GM23338 (cell line): ENCODE data around the gene IL13. TPM values are rescaled to one million over a fixed set of nuclear protein-coding genes. Genes with fewer than 3 reads are reported as not detected.
"Not testable (repeated sequence)": the region's sequence is repeated elsewhere in the genome, so short reads cannot be mapped to it uniquely, and the experiment has no call there.

Source experiments
- ATAC-seq: fragments of 200-7000 bp; cut with Tn5 transposase; 3 replicates; pipeline ENCODE4 v1.9.1; 2020
- DNase-seq: peaks from one replicate; pipeline ENCODE4 v3.0.0-alpha.2; 2015; ENCODE audit warnings: low spot score
- H2AFZ ChIP-seq: fragments of 200-600 bp; sonication (generic); 2 replicates; pipeline ENCODE4 v1.8.0; 2016; ENCODE audit warnings: antibody characterized with exemption, mild to moderate bottlenecking, moderate library complexity
- H3F3A ChIP-seq: fragments of 200-600 bp; sonication (generic); replicated peaks from 2 replicates; pipeline ENCODE4 v1.8.0; 2017; ENCODE audit warnings: antibody characterized with exemption, mixed run types, low read depth
- H3K27ac ChIP-seq: fragments of 200-600 bp; sonication (generic); 2 replicates; pipeline ENCODE4 v1.6.1; 2016; ENCODE audit warnings: low read depth
- H3K27me3 ChIP-seq: fragments of 200-600 bp; sonication (generic); 2 replicates; pipeline ENCODE4 v1.8.0; 2016; ENCODE audit warnings: mild to moderate bottlenecking, mixed run types, moderate library complexity; ENCODE audit not compliant: insufficient read depth
- H3K36me3 ChIP-seq: fragments of 200-600 bp; sonication (generic); 2 replicates; pipeline ENCODE4 v1.8.0; 2016; ENCODE audit warnings: mild to moderate bottlenecking; ENCODE audit not compliant: insufficient read depth
- H3K4me1 ChIP-seq: fragments of 200-600 bp; sonication (generic); 2 replicates; pipeline ENCODE4 v1.8.0; 2016; ENCODE audit warnings: mild to moderate bottlenecking, moderate library complexity; ENCODE audit not compliant: insufficient read depth
- H3K4me2 ChIP-seq: fragments of 200-600 bp; sonication (generic); 2 replicates; pipeline ENCODE4 v1.7.1; 2017; ENCODE audit warnings: mixed run types
- H3K4me3 ChIP-seq: fragments of 200-600 bp; sonication (generic); 2 replicates; pipeline ENCODE4 v1.6.1; 2016; ENCODE audit warnings: mixed run types
- H3K79me2 ChIP-seq: fragments of 200-600 bp; sonication (generic); replicated peaks from 2 replicates; pipeline ENCODE4 v1.8.0; 2017; ENCODE audit warnings: mild to moderate bottlenecking; ENCODE audit not compliant: insufficient read depth
- H3K9me2 ChIP-seq: fragments of 200-600 bp; sonication (generic); 2 replicates; pipeline ENCODE4 v1.8.0; 2017; ENCODE audit not compliant: insufficient read depth
- H4K20me1 ChIP-seq: fragments of 200-600 bp; sonication (generic); replicated peaks from 2 replicates; pipeline ENCODE4 v1.8.0; 2017; ENCODE audit warnings: mild to moderate bottlenecking; ENCODE audit not compliant: insufficient read depth
- H3K27ac Mint-ChIP-seq: 2 replicates; pipeline ENCODE4 v1.8.0; 2020; ENCODE audit warnings: inconsistent platforms, mild to moderate bottlenecking, moderate library complexity, mixed read lengths
- H3K27me3 Mint-ChIP-seq: 3 replicates; pipeline ENCODE4 v1.8.0; 2022; ENCODE audit warnings: low read depth, mild to moderate bottlenecking, moderate library complexity, mixed read lengths, inconsistent platforms; ENCODE audit not compliant: insufficient read depth, poor library complexity
- H3K36me3 Mint-ChIP-seq: 3 replicates; pipeline ENCODE4 v1.8.0; 2021; ENCODE audit warnings: low read depth, mild to moderate bottlenecking, inconsistent platforms, moderate library complexity, mixed read lengths
- H3K4me1 Mint-ChIP-seq: 3 replicates; pipeline ENCODE4 v1.8.0; 2020; ENCODE audit warnings: mild to moderate bottlenecking, inconsistent platforms, mixed read lengths
- H3K4me3 Mint-ChIP-seq: 3 replicates; pipeline ENCODE4 v1.8.0; 2021; ENCODE audit warnings: moderate library complexity, mild to moderate bottlenecking, inconsistent platforms, mixed read lengths
- H3K9me3 Mint-ChIP-seq: 3 replicates; pipeline ENCODE4 v1.8.0; 2020; ENCODE audit warnings: moderate library complexity, mild to moderate bottlenecking, inconsistent platforms, mixed read lengths
- ETS1 ChIP-seq: IDR thresholded peaks from 2 replicates; pipeline ENCODE4 v1.6.1; 2016; ENCODE audit warnings: antibody characterized with exemption
- EZH2 ChIP-seq: fragments of 200-600 bp; sonication (generic); IDR thresholded peaks from one replicate; pipeline ENCODE4 v1.8.0; 2017; ENCODE audit warnings: antibody characterized with exemption, mild to moderate bottlenecking, low read depth; ENCODE audit not compliant: unreplicated experiment
- NANOG ChIP-seq: IDR thresholded peaks from 2 replicates; pipeline ENCODE4 v1.6.1; 2016; ENCODE audit warnings: antibody characterized with exemption, borderline replicate concordance
- POLR2AphosphoS5 ChIP-seq: IDR thresholded peaks from 2 replicates; pipeline ENCODE4 v1.6.1; 2016; ENCODE audit warnings: antibody characterized with exemption, low read depth
- ZNF114 ChIP-seq: fragments of 250-450 bp; sonication (Bioruptor Pico); IDR thresholded peaks from 2 replicates; pipeline ENCODE4 v1.5.0; 2020; ENCODE audit warnings: mild to moderate bottlenecking, moderate library complexity
- ZNF331 ChIP-seq: fragments of 250-450 bp; sonication (Bioruptor Pico); IDR thresholded peaks from 2 replicates; pipeline ENCODE4 v1.5.0; 2020; ENCODE audit warnings: low read depth, mild to moderate bottlenecking, moderate library complexity
- ZNF462 ChIP-seq: fragments of 250-450 bp; sonication (Bioruptor Pico); IDR thresholded peaks from 2 replicates; pipeline ENCODE4 v1.5.0; 2020; ENCODE audit warnings: mild to moderate bottlenecking, moderate library complexity
- polyA plus RNA-seq: library from polyadenylated mRNA; unstranded; fragments of >200 nt; fragmentation: Nextera tagmentation; extraction: Ambion mirVana; gene quantifications from 2 replicates; pipeline ENCODE4 v1.2.1, GENCODE V29; 2016
- total RNA-seq: library from RNA; depleted of rRNA; stranded (reverse); fragments of >200 nt; shearing (Covaris generic); gene quantifications from 2 replicates; pipeline ENCODE4 v1.2.3, GENCODE V29; 2014

The IL13 gene
- total and polyA plus RNA-seq, 2 experiments from 2014 or later = not detected

GRCh38 chr5:132690156-132690555, 32.2 kb downstream of the IL13 start:
- Histone ChIP-seq H3K79me2 (no peaks in the 10 kb centered on the region), H4K20me1 (no peaks in the 10 kb centered on the region), H3K4me2 (no peak overlapping the region), H3K27me3 (no peaks in the 10 kb centered on the region), H3K4me1 (no peaks in the 10 kb centered on the region), H3K36me3 (no peaks in the 10 kb centered on the region), H3K4me3 (no peak overlapping the region), H3F3A (no peaks in the 10 kb centered on the region), H3K9me2 (no peaks in the 10 kb centered on the region), H2AFZ (no peak overlapping the region), H3K27ac (no peak overlapping the region)
- no peaks in the 10 kb centered on the region for H3K9me3 Mint-ChIP-seq
- no peak overlapping the region for H3K27ac Mint-ChIP-seq
- no peaks in the 10 kb centered on the region; the same call in 2 of the 3 replicates for H3K4me1 Mint-ChIP-seq
- H3K36me3 Mint-ChIP-seq = no peaks in the 10 kb centered on the region; the same call in 2 of the 3 replicates
- H3K27me3 Mint-ChIP-seq = peaks cover 5% of the 10 kb centered on the region
- TF ChIP-seq POLR2AphosphoS5 = no peak
- TF ChIP-seq ZNF331 (CRISPR knock-in tag) = no peak
- no peak overlapping the region for H3K4me3 Mint-ChIP-seq
- DNase-seq (no peak), ATAC-seq (no peak)

- not testable (repeated sequence) for H3K9me2 ChIP-seq, H2AFZ ChIP-seq, H3K27me3 Mint-ChIP-seq, H3K27ac ChIP-seq, DNase-seq, H3K27ac Mint-ChIP-seq, H3F3A ChIP-seq, H4K20me1 ChIP-seq, H3K27me3 ChIP-seq, H3K4me2 ChIP-seq, H3K4me1 Mint-ChIP-seq, H3K36me3 ChIP-seq, H3K4me3 ChIP-seq, H3K79me2 ChIP-seq, H3K4me3 Mint-ChIP-seq, H3K9me3 Mint-ChIP-seq, ATAC-seq, H3K4me1 ChIP-seq, H3K36me3 Mint-ChIP-seq
These were observed 34.0 kb downstream of the IL13 start for GRCh38 chr5:132691755-132692631.

- no peak overlapping the region for H3K4me2 ChIP-seq
- ATAC-seq = no peak
- H3K9me2 ChIP-seq = no peaks in the 10 kb centered on the region
- no peaks in the 10 kb centered on the region for H3K36me3 ChIP-seq
- Mint-ChIP-seq H3K36me3 (no peaks in the 10 kb centered on the region; the same call in 2 of the 3 replicates), H3K4me3 (no peak overlapping the region), H3K27ac (no peak overlapping the region), H3K9me3 (no peaks in the 10 kb centered on the region), H3K4me1 (no peaks in the 10 kb centered on the region; the same call in 2 of the 3 replicates), H3K27me3 (peaks cover 5% of the 10 kb centered on the region)
- H3K4me1 ChIP-seq = no peaks in the 10 kb centered on the region
- no peaks in the 10 kb centered on the region for H4K20me1 ChIP-seq
- no peaks in the 10 kb centered on the region for H3K79me2 ChIP-seq
- DNase-seq = no peak
- H3F3A ChIP-seq = no peaks in the 10 kb centered on the region
- no peaks in the 10 kb centered on the region for H3K27me3 ChIP-seq
- no peak overlapping the region for H3K4me3 ChIP-seq
- H3K27ac ChIP-seq = no peak overlapping the region
- no peak overlapping the region for H2AFZ ChIP-seq
- TF ChIP-seq NANOG = no peak
- no peak for TF ChIP-seq EZH2
- TF ChIP-seq ZNF462 (CRISPR knock-in tag) = no peak
- TF ChIP-seq ETS1 = no peak
- no peak for TF ChIP-seq ZNF331 (CRISPR knock-in tag)
- TF ChIP-seq ZNF114 = no peak
These were observed 34.6 kb downstream of the IL13 start for GRCh38 chr5:132692632-132692967.
